PC-3 (cell line): ENCODE data around the gene AUP1. TPM values are rescaled to one million over a fixed set of nuclear protein-coding genes. Genes with fewer than 3 reads are reported as not detected.

Experiments used
- ATAC-seq: fragments of 200-7000 bp; cut with Tn5 transposase; 2 replicates; pipeline ENCODE4 v1.9.1; 2020; ENCODE audit warnings: mild to moderate bottlenecking, moderate library complexity
- BruUV-seq: library from RNA; stranded (reverse); fragments of 400-500 nt; replicated peaks from 2 replicates; lab custom pipeline; 2021; lab: Mats Ljungman, UMichigan
- CTCF ChIA-PET: fragments of 300-600 bp; sonication (Branson Sonifier 250); formaldehyde crosslinking; loops from one replicate; lab custom pipeline; 2022; ENCODE audit warnings: antibody characterized with exemption; lab: Charles Lee
- POLR2A ChIA-PET: fragments of 300-600 bp; sonication (Branson Sonifier 250); formaldehyde crosslinking; loops from one replicate; lab custom pipeline; 2022; ENCODE audit warnings: antibody characterized with exemption; ENCODE audit not compliant: unreplicated experiment; lab: Charles Lee
- DNase-seq: peaks from one replicate; pipeline ENCODE4 v3.0.0-alpha.2; 2015
- H2AFZ ChIP-seq: fragments of 300-600 bp; sonication (generic); 2 replicates; pipeline ENCODE4 v1.6.0; 2016; ENCODE audit warnings: antibody characterized with exemption, low read length
- H3F3A ChIP-seq: fragments of 300-600 bp; sonication (generic); one replicate; pipeline ENCODE4 v1.6.0; 2017; ENCODE audit warnings: antibody characterized with exemption, low read length, control low read depth, mild to moderate bottlenecking; ENCODE audit not compliant: unreplicated experiment
- H3K27ac ChIP-seq: fragments of 300-600 bp; sonication (generic); 2 replicates; pipeline ENCODE4 v1.5.1; 2016; ENCODE audit warnings: mild to moderate bottlenecking, low read length
- H3K27me3 ChIP-seq: fragments of 300-600 bp; sonication (generic); 2 replicates; pipeline ENCODE4 v1.6.1; 2016; ENCODE audit warnings: low read length, mixed read lengths
- H3K36me3 ChIP-seq: fragments of 300-600 bp; sonication (generic); 2 replicates; pipeline ENCODE4 v1.6.1; 2016; ENCODE audit warnings: low read depth, mixed run types, low read length, mixed read lengths
- H3K4me1 ChIP-seq: fragments of 300-600 bp; sonication (generic); 2 replicates; pipeline ENCODE4 v1.5.1; 2016; ENCODE audit warnings: low read length; ENCODE audit not compliant: insufficient read depth
- H3K4me2 ChIP-seq: fragments of 300-600 bp; sonication (generic); 2 replicates; pipeline ENCODE4 v1.6.0; 2016; ENCODE audit warnings: low read length
- H3K4me3 ChIP-seq: fragments of 300-600 bp; sonication (generic); 2 replicates; pipeline ENCODE4 v1.5.1; 2016; ENCODE audit warnings: mild to moderate bottlenecking, low read length, mixed read lengths
- H3K79me2 ChIP-seq: fragments of 300-600 bp; sonication (generic); 2 replicates; pipeline ENCODE4 v1.6.1; 2017; ENCODE audit warnings: low read length, mixed read lengths
- H3K9ac ChIP-seq: fragments of 300-600 bp; sonication (generic); 2 replicates; pipeline ENCODE4 v1.6.0; 2016; ENCODE audit warnings: mild to moderate bottlenecking, low read length
- H3K9me2 ChIP-seq: fragments of 300-600 bp; sonication (generic); replicated peaks from 2 replicates; pipeline ENCODE4 v1.6.1; 2016; ENCODE audit warnings: mixed run types, low read length, mixed read lengths
- H3K9me3 ChIP-seq: fragments of 300-600 bp; sonication (generic); 2 replicates; pipeline ENCODE4 v1.6.1; 2016; ENCODE audit warnings: low read length, mixed read lengths
- H4K20me1 ChIP-seq: fragments of 300-600 bp; sonication (generic); 2 replicates; pipeline ENCODE4 v1.6.1; 2016; ENCODE audit warnings: low read length, mixed read lengths
- EZH2 ChIP-seq: fragments of 300-600 bp; sonication (generic); IDR thresholded peaks from one replicate; pipeline ENCODE4 v1.6.1; 2017; ENCODE audit warnings: antibody characterized with exemption, mild to moderate bottlenecking, low read length; ENCODE audit not compliant: unreplicated experiment
- EZH2phosphoT487 ChIP-seq: fragments of 300-600 bp; sonication (generic); IDR thresholded peaks from 2 replicates; pipeline ENCODE4 v1.6.1; 2018; ENCODE audit warnings: mild to moderate bottlenecking, antibody characterized with exemption, low read length, borderline replicate concordance
- intact Hi-C: fragments of 100-400 bp; cut with micrococcal nuclease; formaldehyde crosslinking; loops from 2 replicates; pipeline ENCODE4 v1.9.0; 2023
- total RNA-seq: library from RNA; depleted of rRNA; stranded (reverse); fragments of >200 nt; gene quantifications from 2 replicates; pipeline ENCODE4 v1.2.3, GENCODE V29; 2014
- TF ChIP-seq, protein P1 (sequence below): fragments of 300-600 bp; sonication (generic); conservative IDR thresholded peaks from 2 replicates; pipeline ENCODE4 v1.5.1; 2017; ENCODE audit warnings: antibody characterized with exemption, low read depth, mild to moderate bottlenecking, low read length

Gene AUP1
- total RNA-seq, 1 experiment from 2014 or later: 233 TPM

DNA sequence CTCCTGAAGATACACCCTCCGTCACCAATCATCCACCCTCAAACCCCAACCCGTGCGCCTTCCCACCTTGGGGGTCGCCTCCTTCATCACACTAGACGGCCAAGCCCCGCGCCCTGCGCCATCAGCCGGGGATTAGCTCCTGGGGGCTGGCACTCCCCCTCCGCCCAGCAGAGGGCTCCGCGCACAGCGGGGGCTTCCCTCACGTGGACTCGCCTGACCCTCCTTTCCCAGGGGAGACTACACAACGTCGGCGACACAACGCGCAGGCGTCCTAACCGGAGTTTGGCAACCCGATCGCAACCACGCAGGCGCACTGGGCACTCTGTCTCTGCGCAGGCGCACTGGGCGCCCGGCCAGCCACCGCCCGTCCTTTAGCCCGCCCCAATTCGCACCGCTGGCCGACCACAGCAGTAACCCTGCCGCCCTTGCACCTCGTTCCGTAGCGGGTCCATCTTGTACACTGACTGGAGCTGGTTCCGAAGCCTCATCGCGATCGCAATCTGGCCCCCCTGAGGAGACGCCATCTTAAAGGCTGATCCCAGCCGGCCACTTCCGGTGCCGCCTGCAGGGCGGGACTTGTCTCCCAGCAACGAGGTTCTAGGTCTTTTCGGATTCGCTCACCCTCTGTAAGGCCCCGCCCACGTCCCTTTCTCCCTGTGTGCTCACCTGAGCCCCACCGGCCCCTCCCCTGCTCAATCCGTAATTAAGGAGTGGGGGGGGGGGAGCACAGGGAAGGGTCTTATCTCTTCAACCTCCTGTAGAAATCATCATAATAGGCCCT lies 22.2 kb downstream of the AUP1 start, which contains the start of gene PCGF1:
TSS of gene PCGF1 (minus strand) at position 551 of the 781 bp plus-strand sequence. CDS start at position 524, 27 bp downstream.
- ChIA-PET POLR2A (interaction anchor here (0.5 kb wide), 1 partner anchor 1122 kb away, joined by 7 read pairs; the partner anchor contains the start of gene ALMS1), CTCF (no interaction called here)
- H3K27me3 ChIP-seq: no peaks in the 10 kb centered on the region
- DNase-seq: peak; percentile 99
- peaks cover 22% of the 10 kb centered on the region for H3K79me2 ChIP-seq
- H3K4me1 ChIP-seq: peaks cover 18% of the 10 kb centered on the region
- no TSS peak for BruUV-seq
- no peaks in the 10 kb centered on the region for H3K9me3 ChIP-seq
- no peaks in the 10 kb centered on the region for H3F3A ChIP-seq
- H3K36me3 ChIP-seq: peaks cover 7% of the 10 kb centered on the region
- no peaks in the 10 kb centered on the region for H3K9me2 ChIP-seq
- H3K4me3 ChIP-seq: peak within 1 kb of the TSS; percentile 95
- peak within 1 kb of the TSS; percentile 99 for H3K9ac ChIP-seq
- TF ChIP-seq, protein P1, sequence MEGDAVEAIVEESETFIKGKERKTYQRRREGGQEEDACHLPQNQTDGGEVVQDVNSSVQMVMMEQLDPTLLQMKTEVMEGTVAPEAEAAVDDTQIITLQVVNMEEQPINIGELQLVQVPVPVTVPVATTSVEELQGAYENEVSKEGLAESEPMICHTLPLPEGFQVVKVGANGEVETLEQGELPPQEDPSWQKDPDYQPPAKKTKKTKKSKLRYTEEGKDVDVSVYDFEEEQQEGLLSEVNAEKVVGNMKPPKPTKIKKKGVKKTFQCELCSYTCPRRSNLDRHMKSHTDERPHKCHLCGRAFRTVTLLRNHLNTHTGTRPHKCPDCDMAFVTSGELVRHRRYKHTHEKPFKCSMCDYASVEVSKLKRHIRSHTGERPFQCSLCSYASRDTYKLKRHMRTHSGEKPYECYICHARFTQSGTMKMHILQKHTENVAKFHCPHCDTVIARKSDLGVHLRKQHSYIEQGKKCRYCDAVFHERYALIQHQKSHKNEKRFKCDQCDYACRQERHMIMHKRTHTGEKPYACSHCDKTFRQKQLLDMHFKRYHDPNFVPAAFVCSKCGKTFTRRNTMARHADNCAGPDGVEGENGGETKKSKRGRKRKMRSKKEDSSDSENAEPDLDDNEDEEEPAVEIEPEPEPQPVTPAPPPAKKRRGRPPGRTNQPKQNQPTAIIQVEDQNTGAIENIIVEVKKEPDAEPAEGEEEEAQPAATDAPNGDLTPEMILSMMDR: 0 out of 2 replicates have a peak, but pooled peaks have one; percentile 17
- TF ChIP-seq EZH2: no peak
- no peak for TF ChIP-seq EZH2phosphoT487
- ATAC-seq: peak; percentile 93
- no peaks in the 10 kb centered on the region for H4K20me1 ChIP-seq
- H3K27ac ChIP-seq: peak within 1 kb of the TSS; percentile 94
- intact Hi-C loops: loop anchor here (1.0 to 2.0 kb wide), 3 partner anchors 22 to 53 kb away; partner anchors contain the start of genes AUP1, HTRA2, INO80B and TTC31
- H3K4me2 ChIP-seq: peak within 1 kb of the TSS; percentile 93
- peak within 1 kb of the TSS; percentile 84 for H2AFZ ChIP-seq

DNA sequence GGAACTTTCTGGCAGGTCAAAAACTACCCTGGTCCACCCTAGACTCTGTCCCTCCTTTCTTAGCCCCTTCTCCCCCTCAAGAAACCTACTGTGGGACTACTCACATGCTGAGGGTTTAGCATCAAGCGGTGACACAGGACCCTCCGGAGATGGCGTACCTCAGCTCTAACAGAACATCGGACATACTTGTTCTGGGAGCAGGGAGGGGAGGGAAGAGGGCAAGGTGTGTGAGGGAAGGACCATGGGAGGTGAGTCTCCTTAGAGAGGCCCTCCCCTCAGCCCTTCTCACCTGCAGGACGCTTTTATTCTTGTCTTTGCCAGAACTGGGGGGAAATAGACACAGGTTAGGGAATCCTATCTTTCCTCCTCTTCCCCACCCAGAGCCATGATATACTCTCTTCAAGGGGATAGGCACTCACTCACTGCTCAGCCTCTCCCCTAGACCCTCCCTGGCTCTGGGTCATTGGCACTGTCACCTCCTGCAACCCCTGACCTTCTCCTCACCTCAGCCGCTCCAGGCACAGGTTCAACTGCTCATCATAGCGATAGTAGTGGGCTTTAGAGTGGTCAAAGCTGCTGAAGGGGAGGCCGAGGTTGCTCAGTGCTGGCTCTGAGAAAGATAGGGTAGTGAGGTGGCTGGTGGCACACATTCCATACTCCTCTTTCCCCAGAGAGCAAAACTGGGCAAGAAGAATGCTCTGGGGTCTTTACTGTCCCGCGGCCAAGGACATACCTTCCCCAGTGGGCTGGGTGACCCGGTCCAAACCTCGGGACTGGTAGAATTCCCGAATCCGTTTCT lies 23.9 kb downstream of the AUP1 start:
- Histone ChIP-seq H4K20me1 (no peaks in the 10 kb centered on the region), H3K27me3 (no peaks in the 10 kb centered on the region), H3K9me2 (no peaks in the 10 kb centered on the region), H3K9me3 (no peaks in the 10 kb centered on the region), H3K4me3 (peak overlapping the region; percentile 95), H3F3A (no peaks in the 10 kb centered on the region), H3K4me1 (peaks cover 18% of the 10 kb centered on the region), H3K4me2 (peak overlapping the region; percentile 93), H3K79me2 (peaks cover 22% of the 10 kb centered on the region), H3K27ac (no peak overlapping the region), H3K9ac (no peak overlapping the region), H3K36me3 (peaks cover 7% of the 10 kb centered on the region), H2AFZ (no peak overlapping the region)
- ChIA-PET CTCF (no interaction called here), POLR2A (no interaction called here)
- no peak for ATAC-seq
- no TSS peak for BruUV-seq
- no peak for TF ChIP-seq EZH2
- TF ChIP-seq, protein P1: no peak
- no peak for TF ChIP-seq EZH2phosphoT487
- intact Hi-C loops: loop anchor here (2.0 kb wide), 1 partner anchor 51 kb away; the partner anchor contains the start of gene INO80B
- no peak for DNase-seq
